IMR-90 (cell line): Measurements from ENCODE around the gene NAV1.

Experiments used
- CEBPB ChIP-seq: IDR thresholded peaks from 2 replicates; pipeline ENCODE4 v1.6.1; 2012; ENCODE audit warnings: low read depth, low read length, improper control_type of control experiment
- CHD1 ChIP-seq: IDR thresholded peaks from 2 replicates; pipeline ENCODE4 v1.6.1; 2012; ENCODE audit warnings: low read depth, low read length, improper control_type of control experiment
- CTCF ChIP-seq: conservative IDR thresholded peaks from 2 replicates; pipeline ENCODE4 v1.5.1; 2012; ENCODE audit warnings: mild to moderate bottlenecking, low read depth, low read length, improper control_type of control experiment
- ELK1 ChIP-seq: fragments of 150-350 bp; IDR thresholded peaks from 2 replicates; pipeline ENCODE4 v1.6.1; 2016; ENCODE audit warnings: low read depth, mild to moderate bottlenecking, low read length, moderate library complexity, borderline replicate concordance
- FOS ChIP-seq: fragments of 150-350 bp; IDR thresholded peaks from 2 replicates; pipeline ENCODE4 v1.6.1; 2016; ENCODE audit warnings: low read depth, low read length
- MAFK ChIP-seq: IDR thresholded peaks from 2 replicates; pipeline ENCODE4 v1.6.1; 2012; ENCODE audit warnings: low read depth, low read length, improper control_type of control experiment
- POLR2A ChIP-seq: IDR thresholded peaks from 2 replicates; pipeline ENCODE4 v1.6.1; 2012; ENCODE audit warnings: mild to moderate bottlenecking, low read depth, low read length
- RAD21 ChIP-seq: IDR thresholded peaks from 2 replicates; pipeline ENCODE4 v1.6.1; 2012; ENCODE audit warnings: low read length, improper control_type of control experiment
- RFX5 ChIP-seq: IDR thresholded peaks from 2 replicates; pipeline ENCODE4 v1.8.0; 2012; ENCODE audit warnings: low read depth, mild to moderate bottlenecking, low read length, moderate library complexity
- SMC3 ChIP-seq: fragments of 150-350 bp; IDR thresholded peaks from 2 replicates; pipeline ENCODE4 v1.6.1; 2016; ENCODE audit warnings: low read depth, mild to moderate bottlenecking, antibody characterized with exemption, low read length, moderate library complexity
- USF2 ChIP-seq: fragments of 150-350 bp; IDR thresholded peaks from 2 replicates; pipeline ENCODE4 v1.6.1; 2017; ENCODE audit warnings: mild to moderate bottlenecking, antibody characterized with exemption, low read length, low read depth

GRCh38 chr1:201565024-201565730 is 26.2 kb downstream of the NAV1 start:
- no peak for TF ChIP-seq RFX5
- no peak for TF ChIP-seq CTCF
- no peak for TF ChIP-seq FOS
- no peak for TF ChIP-seq CHD1
- TF ChIP-seq USF2, result no peak
- no peak for TF ChIP-seq SMC3
- TF ChIP-seq POLR2A, result no peak
- no peak for TF ChIP-seq ELK1
- TF ChIP-seq RAD21, result no peak
- no peak for TF ChIP-seq MAFK
- no peak for TF ChIP-seq CEBPB
